ENCODE data around the gene PHLDA3. TPM values are rescaled to one million over a fixed set of nuclear protein-coding genes. Genes with fewer than 3 reads are reported as not detected.

The PHLDA3 gene
- total RNA-seq (2016; rRNA removed; fragmentation: Illumina TruSeq; extraction: Trizol) (29.1 and 33.6 TPM in 2 replicates), polyA plus RNA-seq (2011; rRNA removed) (16.7 and 25.1 TPM in 2 replicates), polyA minus RNA-seq (2011; rRNA and poly(A)+ RNA removed; ENCODE audit: low replicate concordance) (16.2 and 21.4 TPM in 2 replicates), Bru-seq, nascent RNA (percentile 85 among the genes with signal in this experiment), BruChase-seq, experiment 1, labeled RNA remaining after a 6-hour chase (percentile 79 among the genes with signal in this experiment), BruChase-seq, experiment 2, labeled RNA remaining after a 2-hour chase (percentile 85 among the genes with signal in this experiment)
- total RNA-seq (2016; cell fraction: cytosol; rRNA removed; fragmentation: Illumina TruSeq; extraction: Trizol; ENCODE audit: low read depth) = 13.4 and 13.7 TPM in 2 replicates
- 29.0 and 34.8 TPM in 2 replicates for total RNA-seq (2016; cell fraction: insoluble cytoplasmic fraction; rRNA removed; fragmentation: Illumina TruSeq; extraction: Trizol)
- total RNA-seq (2016; cell fraction: membrane; rRNA removed; fragmentation: Illumina TruSeq; extraction: Trizol) = 27.3 and 32.8 TPM in 2 replicates
- total RNA-seq (2016; cell fraction: nucleus; rRNA removed; fragmentation: Illumina TruSeq; extraction: Trizol) = 15.5 and 17.9 TPM in 2 replicates
- polyA plus RNA-seq (2011; cell fraction: cytosol; rRNA removed) = 18.1 and 31.9 TPM in 2 replicates
- polyA plus RNA-seq (2011; cell fraction: nucleus; rRNA removed) = 18.6 and 19.4 TPM in 2 replicates
- 6.9 and 12.1 TPM in 2 replicates for polyA plus RNA-seq (2012)
- 23.0 and 26.1 TPM in 2 replicates for polyA plus RNA-seq (2016; cell fraction: cytosol; fragmentation: Illumina TruSeq; extraction: Trizol; ENCODE audit: low read depth)
- 47.7 and 53.8 TPM in 2 replicates for polyA plus RNA-seq (2016; cell fraction: insoluble cytoplasmic fraction; fragmentation: Illumina TruSeq; extraction: Trizol; ENCODE audit: low read depth)
- 39.2 and 43.9 TPM in 2 replicates for polyA plus RNA-seq (2016; cell fraction: membrane; fragmentation: Illumina TruSeq; extraction: Trizol; ENCODE audit: low read depth)
- 43.9 and 44.6 TPM in 2 replicates for polyA plus RNA-seq (2016; cell fraction: nucleus; fragmentation: Illumina TruSeq; extraction: Trizol; ENCODE audit: insufficient read depth, low read depth)
- polyA minus RNA-seq (2011; cell fraction: cytosol; rRNA and poly(A)+ RNA removed) = 11.5 and 15.4 TPM in 2 replicates
- polyA minus RNA-seq (2011; cell fraction: nucleus; rRNA and poly(A)+ RNA removed) = 13.6 and 15.2 TPM in 2 replicates
- long read RNA-seq, experiment 1, transcript PHLDA3-202 (2 exons, 2,640 nt) = major isoform, 7 of 9 reads
- long read RNA-seq, experiment 1, partial matches to known transcripts = 2 of 9 reads
- long read RNA-seq, experiment 1, other reads (novel, unspliced or antisense) = 0 of 9 reads
- long read RNA-seq, experiment 2, transcript PHLDA3-202 (2 exons, 2,640 nt) = major isoform, 200 of 231 reads
- long read RNA-seq, experiment 2, partial matches to known transcripts = 0 of 231 reads
- long read RNA-seq, experiment 2, other reads (novel, unspliced or antisense) = 31 of 231 reads

DNA sequence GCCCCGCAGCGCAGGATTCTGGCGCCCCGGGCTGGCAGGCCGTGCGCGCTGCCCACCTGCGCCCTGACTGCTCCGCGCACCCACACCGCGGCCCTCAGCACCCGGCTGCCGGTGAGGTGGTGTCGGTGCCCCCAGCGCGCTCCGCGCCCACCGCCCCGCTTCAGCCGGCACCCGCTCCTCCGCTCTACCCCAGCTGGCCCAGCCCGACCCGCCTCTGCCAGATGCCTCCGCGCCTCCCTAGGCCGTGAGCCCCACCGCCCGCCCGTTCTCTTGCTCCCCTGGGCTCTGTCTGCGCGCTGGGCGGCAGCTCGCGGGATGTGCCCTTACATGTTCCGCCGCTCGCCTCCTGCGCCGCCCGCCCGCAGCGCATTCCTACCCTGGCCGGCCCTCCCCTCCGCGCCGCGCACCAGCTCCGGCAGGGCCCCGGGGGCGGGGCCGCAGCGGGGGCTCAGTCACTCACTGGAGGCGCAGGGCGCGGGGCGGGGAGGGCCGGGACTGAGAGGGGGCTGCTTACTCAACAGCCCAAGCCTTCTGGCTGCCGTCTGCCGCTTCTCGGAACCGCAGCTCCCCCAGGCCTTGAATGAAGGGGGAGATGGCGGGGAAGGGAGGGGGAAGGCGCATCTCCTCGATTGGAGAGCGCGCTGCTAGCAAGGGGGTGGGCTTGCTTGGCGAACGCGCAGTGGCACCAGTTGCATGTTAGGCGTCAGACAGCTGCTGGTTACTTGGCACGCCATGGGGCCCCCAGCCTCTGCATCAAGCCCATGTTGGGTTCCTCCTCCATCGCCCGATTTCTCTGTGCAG, at the start of gene PHLDA3:
PHLDA3 (minus strand) TSS at position 345 of the 801 bp plus-strand sequence. CDS start 402 bp downstream, outside the sequence.
- Histone ChIP-seq H3K4me2 (ENCODE audit: low read depth, low read length) (peak within 1 kb of the TSS; percentile 83), H3K9ac (ENCODE audit: insufficient read depth, low read depth, low read length) (peak within 1 kb of the TSS; percentile 87), H3K79me2 (ENCODE audit: insufficient read depth, low read length) (peaks cover 27% of the 10 kb centered on the region), H3K27ac (ENCODE audit: extremely low read length, insufficient read depth, low read length) (peak within 1 kb of the TSS; percentile 67), H3K27me3 (ENCODE audit: control insufficient read depth in 1 of 2, insufficient read depth in 2 of 2, low read length in 2 of 2) (peaks cover 0 to 16% of the 10 kb centered on the region in 2 experiments; a peak in 2 of 5 replicates), H3K36me3 (replicated peaks in 1 of 2; ENCODE audit: control insufficient read depth in 1 of 2, insufficient read depth in 2 of 2, low read length in 2 of 2) (peaks cover 2 to 6% of the 10 kb centered on the region in 2 experiments; a peak in 2 of 5 replicates), H4K20me1 (ENCODE audit: insufficient read depth, low read length) (0 out of 2 replicates have a peak, but pooled peaks cover 15% of the 10 kb centered on the region), H2AFZ (ENCODE audit: low read length) (no peak within 1 kb of the TSS), H3K4me1 (ENCODE audit: insufficient read depth, low read length) (peaks cover 45% of the 10 kb centered on the region), H3K9me3 (ENCODE audit: low read length) (no peaks in the 10 kb centered on the region), H3K4me3 (replicated peaks in 1 of 3; ENCODE audit: insufficient read depth in 1 of 3, low read depth in 2 of 3, low read length in 3 of 3) (peak within 1 kb of the TSS; percentile 70 to 96 (median 92))
- ATAC-seq (peak; percentile 92), DNase-seq (ENCODE audit: low spot score) (peak; percentile 66), FAIRE-seq (no peak)
- ChIA-PET POLR2A (interaction anchor here (0.9 to 2.7 kb wide), 15 partner anchors 8 to 486 kb away, joined by 3 to 37 read pairs (median 5); partner anchors contain the start of genes CSRP1 and TIMM17A), CTCF (ENCODE audit: low intra/inter-chr PET ratio, low total read pairs) (no interaction called here)
- intact Hi-C loops (cut with micrococcal nuclease; ENCODE audit: unreplicated experiment) (loop anchor here (2.0 kb wide), 1 partner anchor 20 kb away; no protein-coding TSS in a partner anchor), in situ Hi-C loops (cut with HindIII; ENCODE audit: extremely low pct_ligation_motif_present, low pct_unique_long_range_greater_than_20kb) (no loop called here)
- BruUV-seq (replicated peaks) = no TSS peak
- under 1% methylated on average over 25 of the region's 76 CpGs for WGBS (ENCODE audit: low lambda C conversion rate)
- TF ChIP-seq ZNF761 (CRISPR knock-in tag; conservative IDR thresholded peaks at IDR 0.05) = 0 out of 2 replicates have a peak, but pooled peaks have one; percentile 21
- 0 out of 2 replicates have a peak, but pooled peaks have one; percentile 50 for TF ChIP-seq PCBP1 (IDR thresholded peaks at IDR 0.05; ENCODE audit: borderline replicate concordance, low read depth, low read length)
- no peak for TF ChIP-seq HMGA1 (CRISPR knock-in tag; conservative IDR thresholded peaks at IDR 0.05)
- TF ChIP-seq HINFP (CRISPR knock-in tag; IDR thresholded peaks at IDR 0.05; ENCODE audit: low read depth) = no peak
- TF ChIP-seq RBAK (CRISPR knock-in tag; IDR thresholded peaks at IDR 0.05) = no peak
- TF ChIP-seq, protein P1, sequence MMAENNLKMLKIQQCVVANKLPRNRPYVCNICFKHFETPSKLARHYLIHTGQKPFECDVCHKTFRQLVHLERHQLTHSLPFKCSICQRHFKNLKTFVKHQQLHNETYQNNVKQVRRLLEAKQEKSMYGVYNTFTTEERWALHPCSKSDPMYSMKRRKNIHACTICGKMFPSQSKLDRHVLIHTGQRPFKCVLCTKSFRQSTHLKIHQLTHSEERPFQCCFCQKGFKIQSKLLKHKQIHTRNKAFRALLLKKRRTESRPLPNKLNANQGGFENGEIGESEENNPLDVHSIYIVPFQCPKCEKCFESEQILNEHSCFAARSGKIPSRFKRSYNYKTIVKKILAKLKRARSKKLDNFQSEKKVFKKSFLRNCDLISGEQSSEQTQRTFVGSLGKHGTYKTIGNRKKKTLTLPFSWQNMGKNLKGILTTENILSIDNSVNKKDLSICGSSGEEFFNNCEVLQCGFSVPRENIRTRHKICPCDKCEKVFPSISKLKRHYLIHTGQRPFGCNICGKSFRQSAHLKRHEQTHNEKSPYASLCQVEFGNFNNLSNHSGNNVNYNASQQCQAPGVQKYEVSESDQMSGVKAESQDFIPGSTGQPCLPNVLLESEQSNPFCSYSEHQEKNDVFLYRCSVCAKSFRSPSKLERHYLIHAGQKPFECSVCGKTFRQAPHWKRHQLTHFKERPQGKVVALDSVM (CRISPR knock-in tag; IDR thresholded peaks at IDR 0.05) = peak; percentile 82
- no peak for TF ChIP-seq ZNF660 (CRISPR knock-in tag; IDR thresholded peaks at IDR 0.05; ENCODE audit: borderline replicate concordance, low read depth)
- 0 out of 2 replicates have a peak, but pooled peaks have one; percentile 54 for TF ChIP-seq ZBTB46 (CRISPR knock-in tag; IDR thresholded peaks at IDR 0.05; ENCODE audit: borderline replicate concordance)
- peak; percentile 59; the same call in 1 of the 2 replicates for TF ChIP-seq MTA1 (CRISPR knock-in tag; IDR thresholded peaks at IDR 0.05; ENCODE audit: borderline replicate concordance)
- TF ChIP-seq ZNF326 (CRISPR knock-in tag; IDR thresholded peaks at IDR 0.05; ENCODE audit: borderline replicate concordance) = no peak
